ENCODE measurements around the gene ZNF14.
"Not testable (repeated sequence)": the region's sequence is repeated elsewhere in the genome, so short reads cannot be mapped to it uniquely, and the experiment has no call there.

ZNF14 gene

DNA sequence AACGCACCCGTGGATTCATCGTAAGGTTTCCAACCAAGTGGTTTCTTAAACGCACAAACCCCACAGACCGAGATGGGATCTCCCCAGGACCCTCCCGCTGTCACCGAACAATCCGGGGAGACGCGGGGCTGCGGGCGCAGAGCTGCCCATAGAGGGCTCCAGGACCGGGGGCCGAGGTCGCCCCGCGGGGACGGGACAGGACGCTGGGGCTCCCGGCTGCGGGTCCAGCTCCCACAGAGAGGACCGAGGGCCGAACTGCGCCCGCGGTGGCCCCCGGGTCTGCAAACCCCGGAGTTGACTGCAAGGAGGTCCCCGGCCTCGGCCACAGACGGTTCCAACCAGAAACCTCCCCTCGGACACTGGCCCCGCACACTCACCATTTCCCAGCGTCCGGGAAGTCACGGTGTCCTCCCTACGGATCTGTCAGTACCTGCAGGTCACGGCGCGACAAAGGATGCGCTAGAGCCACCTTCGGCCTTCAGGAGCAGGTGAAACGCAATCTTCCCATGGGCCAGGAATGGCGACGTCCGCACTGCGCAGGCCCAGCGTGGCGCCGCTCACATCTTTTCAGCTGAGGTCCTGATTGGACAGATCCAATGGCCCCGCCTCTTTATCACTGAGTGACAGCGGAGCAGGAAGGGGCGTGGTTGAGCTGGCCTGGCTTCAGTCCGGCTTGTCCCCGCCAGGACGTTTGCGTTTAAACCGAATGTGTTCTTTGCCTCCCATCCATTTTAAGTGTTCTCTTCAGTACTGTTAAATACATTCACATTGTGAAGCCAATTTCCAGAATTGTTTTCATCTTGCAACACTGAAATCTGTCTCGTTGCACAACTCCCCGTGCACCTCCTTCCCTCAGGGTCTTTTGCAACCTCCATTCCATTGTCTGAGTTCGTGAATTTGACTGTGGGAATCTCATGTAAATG lies at the start of gene ZNF14:
ZNF14 (minus strand) TSS at position 534 of the 923 bp plus-strand sequence; CDS start at position 380, 154 bp downstream.
- peak; percentile 86 to 92 for DNase-seq (ENCODE audit: low read depth in 2 of 2)

GRCh38 chr19:19781791-19782190 lies 48.9 kb upstream of the ZNF14 start:
- not testable (repeated sequence) for DNase-seq (ENCODE audit: low read depth in 2 of 2)

DNA sequence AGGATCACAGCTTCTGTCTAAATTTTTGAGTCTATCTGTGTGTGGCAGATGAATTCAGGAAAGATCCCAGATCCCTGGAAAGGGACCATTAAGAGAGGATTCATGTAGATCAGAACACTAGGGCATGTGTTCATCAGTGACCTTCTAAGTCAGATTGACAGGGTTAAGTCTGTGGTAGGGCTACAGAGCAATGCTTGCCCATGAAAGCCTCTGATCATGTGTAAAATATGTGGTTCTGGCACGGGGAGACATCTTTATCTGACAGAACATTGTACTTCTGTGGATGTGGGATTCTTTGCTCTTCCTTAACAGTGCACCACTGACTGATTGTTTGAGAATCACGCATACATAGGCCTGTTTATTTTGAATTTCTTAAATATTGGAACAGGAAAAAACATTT lies 45.8 kb upstream of the ZNF14 start:
- DNase-seq (ENCODE audit: low read depth in 2 of 2), result no peak

GRCh38 chr19:19777692-19778091 lies 44.8 kb upstream of the ZNF14 start:
- DNase-seq (ENCODE audit: low read depth in 2 of 2), result no peak

- DNase-seq (ENCODE audit: low read depth in 2 of 2), result peak; percentile 86 to 88
These were observed 43.5 kb upstream of the ZNF14 start for GRCh38 chr19:19776206-19777008.

DNA sequence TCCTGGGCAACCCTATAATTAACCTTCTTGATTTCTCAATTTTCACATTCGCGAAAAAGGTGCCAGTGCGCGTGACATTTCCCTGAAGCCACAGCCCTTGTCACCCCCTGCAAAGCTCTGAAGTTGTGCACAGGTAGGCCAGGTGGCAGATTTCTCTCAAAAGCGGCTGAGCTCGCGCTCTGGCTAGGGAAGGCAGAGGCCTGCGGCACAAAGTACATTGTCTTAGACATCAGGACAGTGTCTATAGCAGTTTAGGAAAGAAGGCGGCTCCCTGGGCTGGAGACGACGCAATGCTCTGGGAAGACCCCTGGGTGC lies 42.9 kb upstream of the ZNF14 start:
- DNase-seq (ENCODE audit: low read depth in 2 of 2), result no peak

DNA sequence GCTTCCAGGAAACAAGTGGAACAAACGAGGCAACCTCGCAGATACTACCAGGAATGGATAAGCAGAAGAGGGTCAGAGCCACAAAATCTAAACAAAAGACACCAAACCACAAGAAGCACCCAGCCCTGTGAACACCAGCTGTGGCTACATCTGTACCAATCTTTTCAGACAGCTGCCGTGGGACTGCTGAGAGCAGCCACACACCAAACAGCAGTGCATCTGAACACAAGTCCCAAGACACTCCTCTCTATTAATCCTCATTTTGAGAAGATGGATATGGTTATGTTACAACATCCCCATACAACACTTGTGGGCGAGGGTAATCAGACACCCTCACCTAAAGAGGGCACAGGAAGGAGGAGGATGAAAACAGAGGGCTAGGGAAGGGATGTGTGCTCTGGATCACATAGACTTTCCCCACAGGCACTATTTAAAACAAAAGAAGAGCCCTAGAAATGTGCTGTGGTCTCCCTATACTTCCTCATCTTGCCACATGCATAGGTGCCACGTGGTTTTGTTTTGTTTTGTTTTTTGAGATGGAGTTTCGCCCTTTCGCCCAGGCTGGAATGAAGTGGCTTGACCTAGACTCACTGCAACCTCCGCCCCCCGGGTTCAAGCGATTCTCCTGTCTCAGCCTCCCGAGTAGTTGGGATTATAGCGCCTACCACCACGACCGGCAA lies 41.6 kb upstream of the ZNF14 start:
- no peak for DNase-seq (ENCODE audit: low read depth in 2 of 2)

GRCh38 chr19:19771963-19772362 lies 39.1 kb upstream of the ZNF14 start:
- not testable (repeated sequence) for DNase-seq (ENCODE audit: low read depth in 2 of 2)

DNA sequence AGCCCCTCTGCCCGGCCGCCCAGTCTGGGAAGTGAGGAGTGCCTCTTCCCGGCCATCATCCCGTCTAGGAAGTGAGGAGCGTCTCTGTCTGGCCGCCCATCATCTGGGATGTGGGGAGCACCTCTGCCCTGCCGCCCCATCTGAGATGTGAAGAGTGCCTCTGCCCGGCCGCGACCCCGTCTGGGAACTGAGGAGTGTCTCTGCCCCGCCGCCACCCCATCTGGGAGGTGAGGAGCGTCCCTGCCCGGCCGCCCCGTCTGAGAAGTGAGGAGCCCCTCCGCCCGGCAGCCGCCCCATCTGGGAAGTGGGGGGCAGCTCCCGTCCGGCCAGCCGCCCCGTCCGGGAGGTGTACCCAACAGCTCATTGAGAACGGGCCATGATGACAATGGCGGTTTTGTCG lies 37.1 kb upstream of the ZNF14 start:
- not testable (repeated sequence) for DNase-seq (ENCODE audit: low read depth in 2 of 2)

GRCh38 chr19:19758164-19758563 lies 25.3 kb upstream of the ZNF14 start:
- no peak for DNase-seq (ENCODE audit: low read depth in 2 of 2)

GRCh38 chr19:19752760-19753403 lies 20.0 kb upstream of the ZNF14 start:
- DNase-seq (ENCODE audit: low read depth in 2 of 2), result no peak

DNA sequence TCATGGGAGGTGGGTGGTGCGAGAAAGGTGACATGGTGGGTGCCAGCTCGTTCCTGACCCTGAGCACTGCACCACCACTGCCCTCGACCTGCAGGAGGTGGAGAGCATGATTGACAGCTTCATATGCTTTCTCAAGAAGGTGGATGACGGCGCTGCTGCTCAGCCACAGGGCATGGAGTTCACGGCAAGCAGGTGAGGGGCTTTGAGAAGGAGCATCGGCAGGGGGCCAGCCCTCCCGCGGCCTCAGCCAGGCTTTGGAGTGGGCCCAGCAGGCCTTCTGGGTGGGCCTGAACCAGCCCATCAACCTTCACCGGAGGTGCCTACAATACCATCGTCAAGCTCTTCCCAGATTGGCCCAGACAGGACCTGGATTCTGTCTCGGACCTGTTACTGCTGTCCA lies 18.9 kb upstream of the ZNF14 start:
- no peak for DNase-seq (ENCODE audit: low read depth in 2 of 2)

DNA sequence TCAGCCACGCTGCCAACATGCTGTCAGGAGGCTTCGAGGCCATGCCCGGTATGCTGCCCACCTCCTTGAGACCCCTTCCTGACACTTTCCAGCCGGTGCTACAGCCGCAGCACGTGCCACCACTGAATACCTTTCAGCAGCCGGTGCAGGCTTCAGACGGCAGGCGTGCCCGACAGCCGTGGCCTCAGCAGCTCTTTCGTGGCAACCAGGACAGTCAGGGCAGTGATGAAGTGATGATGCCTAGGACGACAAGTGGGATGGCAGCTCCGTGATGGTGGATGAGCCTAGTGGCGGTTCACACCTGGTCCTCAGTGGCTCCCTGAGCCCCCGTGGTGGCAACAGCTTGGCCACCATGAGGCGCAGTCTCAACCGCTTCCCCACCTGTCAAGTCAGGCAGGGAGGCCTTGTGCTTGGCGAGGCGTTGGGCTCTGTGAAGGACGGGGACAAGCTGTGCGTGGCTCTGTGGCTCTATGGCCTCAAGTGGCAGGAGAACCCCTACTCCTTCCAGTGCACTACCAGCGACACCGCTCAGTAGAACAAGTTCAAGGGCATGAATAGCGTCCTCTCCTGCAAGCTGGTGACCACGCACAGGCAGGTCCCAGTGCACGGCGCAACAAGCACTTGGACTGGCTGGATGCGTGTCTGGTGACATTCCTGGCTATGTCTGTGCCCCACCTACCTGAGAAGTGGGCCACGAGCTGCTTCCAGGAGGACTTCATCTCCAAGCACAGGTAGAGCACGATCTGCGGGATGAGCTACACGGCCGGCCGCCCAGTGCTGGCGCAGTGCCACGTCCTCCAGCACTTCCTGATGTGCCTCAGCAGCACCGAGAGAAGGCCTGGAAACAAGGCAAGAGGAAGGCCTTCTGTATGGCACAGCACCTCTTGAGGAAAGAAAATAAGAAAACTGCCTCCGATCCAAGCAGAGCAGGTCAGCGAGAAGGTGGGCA lies 18.2 kb upstream of the ZNF14 start:
- DNase-seq (ENCODE audit: low read depth in 2 of 2), result no peak

DNA sequence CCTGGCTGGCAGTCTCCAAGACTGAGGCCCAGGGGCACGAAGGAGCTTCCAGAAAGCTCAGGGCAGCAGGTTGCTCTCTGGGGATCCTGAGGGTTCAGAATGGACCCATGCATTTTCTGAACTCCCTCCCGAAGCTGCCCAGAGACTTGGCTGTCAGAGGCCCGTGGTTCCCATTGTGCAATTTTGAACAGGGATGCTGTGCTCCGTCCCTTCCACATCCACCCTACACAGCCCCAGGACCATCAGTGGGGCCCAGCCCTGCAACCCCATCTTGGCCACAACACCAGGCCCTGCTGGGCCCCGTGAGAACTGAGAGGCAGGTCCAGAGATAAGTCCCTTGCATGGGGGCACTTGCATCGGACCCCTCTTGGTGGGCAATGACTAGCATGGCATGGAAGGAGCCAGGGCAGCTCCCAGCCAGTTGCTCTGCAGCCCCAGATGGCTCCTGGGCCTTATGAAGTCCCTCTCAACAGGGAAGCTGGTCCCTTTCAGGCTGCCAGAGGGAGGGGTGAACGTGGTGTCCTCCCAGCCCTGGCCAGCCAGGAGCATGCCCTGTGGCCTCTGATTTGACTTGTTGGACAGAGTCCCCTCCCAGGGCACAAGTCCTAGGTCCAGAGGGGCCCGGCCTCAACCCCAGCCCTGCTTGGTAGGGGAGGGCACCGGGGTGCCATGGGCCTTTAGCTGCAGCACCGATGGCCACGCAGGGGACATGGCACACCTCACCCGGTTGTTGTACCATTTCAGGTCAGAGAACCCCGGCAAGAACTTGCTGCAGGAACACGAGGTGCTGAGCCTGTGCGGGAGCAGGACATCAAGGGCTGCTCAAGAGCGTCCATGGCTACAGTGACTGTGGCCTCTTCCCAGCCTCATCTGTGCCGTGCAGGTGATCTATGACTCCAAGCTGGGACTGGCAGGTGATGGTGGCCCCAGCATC lies 17.3 kb upstream of the ZNF14 start:
- no peak for DNase-seq (ENCODE audit: low read depth in 2 of 2)

GRCh38 chr19:19749117-19749907 lies 16.4 kb upstream of the ZNF14 start:
- DNase-seq (ENCODE audit: low read depth in 2 of 2), result no peak

DNA sequence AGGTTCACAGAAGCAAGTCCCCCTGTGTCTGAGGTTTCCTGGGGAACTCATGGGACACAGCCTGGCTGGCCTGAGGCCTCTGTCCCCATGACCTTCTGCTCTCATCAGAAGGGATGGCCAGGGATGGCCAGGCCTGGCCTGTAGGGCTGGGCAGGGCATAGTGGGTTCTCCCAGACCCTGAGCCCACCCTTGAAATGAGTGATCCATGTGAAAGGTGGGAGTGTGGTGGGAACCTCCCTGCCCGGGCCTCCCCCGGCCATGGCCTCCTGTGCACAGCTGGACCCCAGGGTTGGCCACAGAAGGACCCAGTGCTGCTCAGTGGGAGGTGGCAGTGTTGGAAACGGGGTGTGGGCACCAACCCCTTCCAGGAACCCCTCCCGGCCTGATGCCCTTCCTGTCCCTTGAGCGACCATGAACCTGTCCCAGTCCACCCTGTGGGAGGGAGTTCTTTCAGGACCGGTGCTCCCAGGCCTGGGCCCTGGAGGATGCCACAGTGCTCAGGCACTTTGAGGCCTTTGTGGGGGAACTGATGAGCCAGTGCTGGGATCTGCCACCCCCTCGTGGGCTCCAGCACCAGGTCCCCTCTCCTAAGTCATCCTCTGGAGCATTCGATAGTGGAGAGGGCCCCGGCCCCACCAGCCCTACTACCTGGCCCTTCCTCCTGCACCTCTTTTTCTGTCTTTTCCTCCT lies 15.5 kb upstream of the ZNF14 start:
- DNase-seq (ENCODE audit: low read depth in 2 of 2), result no peak

DNA sequence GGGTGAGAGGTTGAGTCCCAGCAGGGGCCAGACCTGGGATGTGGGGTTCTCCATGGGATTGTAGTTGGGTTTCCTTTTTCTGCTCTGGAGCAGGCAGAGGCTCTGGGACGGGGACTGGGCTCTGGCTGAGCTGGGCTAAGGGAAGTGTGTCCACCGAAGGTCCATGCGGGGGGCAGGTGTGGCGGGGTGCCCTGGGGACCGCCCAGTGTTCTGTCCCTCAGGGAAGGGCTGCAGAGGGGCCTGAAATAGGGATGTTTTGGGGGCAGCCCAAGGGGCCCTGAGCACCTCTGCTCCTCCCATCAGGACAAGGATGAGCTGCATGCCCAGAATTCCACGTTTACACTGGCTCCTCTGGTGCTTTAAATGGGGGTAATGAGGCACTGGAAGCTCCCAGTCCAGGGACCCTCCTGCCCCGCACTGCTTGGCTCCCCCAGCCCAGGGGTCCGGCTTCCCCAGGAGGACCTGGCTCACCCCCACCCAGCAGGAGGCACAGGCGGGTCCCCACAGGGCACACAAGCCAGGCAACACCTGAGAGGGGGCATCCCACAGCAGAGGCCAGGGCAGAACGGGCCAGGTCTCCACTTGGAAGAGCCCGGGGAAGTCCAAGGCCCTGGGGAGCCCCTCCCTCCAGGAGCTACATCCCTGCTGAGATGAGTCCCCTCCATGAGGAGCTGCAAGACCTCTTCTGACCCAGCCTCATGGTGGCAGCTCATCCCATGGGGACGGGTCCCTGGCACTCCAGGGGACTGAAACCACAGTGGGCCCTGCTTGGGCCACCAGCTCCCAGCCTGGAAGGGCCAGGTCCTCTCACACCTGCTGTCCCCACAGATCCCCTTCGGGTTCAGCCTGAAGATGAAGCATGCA lies 14.7 kb upstream of the ZNF14 start:
- no peak for DNase-seq (ENCODE audit: low read depth in 2 of 2)

Data from stimulated activated CD4-positive, alpha-beta T cell treated with anti-CD3 and anti-CD28 coated beads, Interleukin-4, amount 100 ng/mL, for 48 hours (primary cell).